ENCODE data around the gene PHLDB1. TPM values are rescaled to one million over a fixed set of nuclear protein-coding genes. Genes with fewer than 3 reads are reported as not detected.
"Not testable (repeated sequence)": the region's sequence is repeated elsewhere in the genome, so short reads cannot be mapped to it uniquely, and the experiment has no call there.

The PHLDB1 gene
- total RNA-seq, 1 experiment from 2014 or later: 122 TPM

DNA sequence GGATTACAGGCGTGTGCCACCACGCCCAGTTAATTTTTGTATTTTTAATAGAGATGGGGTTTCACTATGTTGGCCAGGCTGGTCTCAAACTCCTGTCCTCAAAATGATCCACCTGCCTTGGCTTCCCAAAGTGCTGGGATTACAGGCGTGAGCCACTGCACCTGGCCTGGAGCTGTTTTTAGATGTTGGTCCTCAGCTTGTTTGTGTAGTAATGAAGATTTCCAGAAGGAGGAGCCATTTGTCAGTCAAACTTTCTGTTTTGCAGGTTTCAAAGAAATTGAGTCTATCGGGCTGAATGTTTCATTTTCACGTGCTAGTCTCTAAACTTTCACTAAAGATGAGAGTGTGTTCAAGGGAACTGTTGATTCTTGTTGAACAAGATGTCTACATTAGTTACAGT is 12.4 kb upstream of the PHLDB1 start:
- peaks cover 37% of the 10 kb centered on the region for H3F3A ChIP-seq (ENCODE audit: insufficient read depth, low read depth)
- H3K9me3 ChIP-seq (ENCODE audit: insufficient read depth, low read depth); POLR2A ChIA-PET (ENCODE audit: unreplicated experiment); H3K27me3 ChIP-seq (ENCODE audit: insufficient read depth, low read depth); H2AFZ ChIP-seq; H3K9me2 ChIP-seq (ENCODE audit: insufficient read depth); H3K4me2 ChIP-seq; H3K4me1 ChIP-seq (replicated peaks; ENCODE audit: insufficient read depth); H3K4me3 ChIP-seq; H3K79me2 ChIP-seq (ENCODE audit: low read depth); BruUV-seq (replicated peaks); H3K27ac ChIP-seq; DNase-seq: not testable (repeated sequence)
- intact Hi-C loops (cut with micrococcal nuclease; ENCODE audit: unreplicated experiment): loop anchor here (2.0 to 10.0 kb wide), 2 partner anchors 64 to 360 kb away; partner anchors contain the start of gene UPK2
- TF ChIP-seq, protein P1, sequence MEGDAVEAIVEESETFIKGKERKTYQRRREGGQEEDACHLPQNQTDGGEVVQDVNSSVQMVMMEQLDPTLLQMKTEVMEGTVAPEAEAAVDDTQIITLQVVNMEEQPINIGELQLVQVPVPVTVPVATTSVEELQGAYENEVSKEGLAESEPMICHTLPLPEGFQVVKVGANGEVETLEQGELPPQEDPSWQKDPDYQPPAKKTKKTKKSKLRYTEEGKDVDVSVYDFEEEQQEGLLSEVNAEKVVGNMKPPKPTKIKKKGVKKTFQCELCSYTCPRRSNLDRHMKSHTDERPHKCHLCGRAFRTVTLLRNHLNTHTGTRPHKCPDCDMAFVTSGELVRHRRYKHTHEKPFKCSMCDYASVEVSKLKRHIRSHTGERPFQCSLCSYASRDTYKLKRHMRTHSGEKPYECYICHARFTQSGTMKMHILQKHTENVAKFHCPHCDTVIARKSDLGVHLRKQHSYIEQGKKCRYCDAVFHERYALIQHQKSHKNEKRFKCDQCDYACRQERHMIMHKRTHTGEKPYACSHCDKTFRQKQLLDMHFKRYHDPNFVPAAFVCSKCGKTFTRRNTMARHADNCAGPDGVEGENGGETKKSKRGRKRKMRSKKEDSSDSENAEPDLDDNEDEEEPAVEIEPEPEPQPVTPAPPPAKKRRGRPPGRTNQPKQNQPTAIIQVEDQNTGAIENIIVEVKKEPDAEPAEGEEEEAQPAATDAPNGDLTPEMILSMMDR (conservative IDR thresholded peaks at IDR 0.05): peak; percentile 73
- CTCF ChIA-PET: interaction anchor here (1.2 kb wide), 1 partner anchor 45 kb away, joined by 3 read pairs; no protein-coding TSS in a partner anchor
- peaks cover 53% of the 10 kb centered on the region for H3K36me3 ChIP-seq (ENCODE audit: low read depth)
- H4K20me1 ChIP-seq (ENCODE audit: insufficient read depth): peaks cover 25% of the 10 kb centered on the region

DNA sequence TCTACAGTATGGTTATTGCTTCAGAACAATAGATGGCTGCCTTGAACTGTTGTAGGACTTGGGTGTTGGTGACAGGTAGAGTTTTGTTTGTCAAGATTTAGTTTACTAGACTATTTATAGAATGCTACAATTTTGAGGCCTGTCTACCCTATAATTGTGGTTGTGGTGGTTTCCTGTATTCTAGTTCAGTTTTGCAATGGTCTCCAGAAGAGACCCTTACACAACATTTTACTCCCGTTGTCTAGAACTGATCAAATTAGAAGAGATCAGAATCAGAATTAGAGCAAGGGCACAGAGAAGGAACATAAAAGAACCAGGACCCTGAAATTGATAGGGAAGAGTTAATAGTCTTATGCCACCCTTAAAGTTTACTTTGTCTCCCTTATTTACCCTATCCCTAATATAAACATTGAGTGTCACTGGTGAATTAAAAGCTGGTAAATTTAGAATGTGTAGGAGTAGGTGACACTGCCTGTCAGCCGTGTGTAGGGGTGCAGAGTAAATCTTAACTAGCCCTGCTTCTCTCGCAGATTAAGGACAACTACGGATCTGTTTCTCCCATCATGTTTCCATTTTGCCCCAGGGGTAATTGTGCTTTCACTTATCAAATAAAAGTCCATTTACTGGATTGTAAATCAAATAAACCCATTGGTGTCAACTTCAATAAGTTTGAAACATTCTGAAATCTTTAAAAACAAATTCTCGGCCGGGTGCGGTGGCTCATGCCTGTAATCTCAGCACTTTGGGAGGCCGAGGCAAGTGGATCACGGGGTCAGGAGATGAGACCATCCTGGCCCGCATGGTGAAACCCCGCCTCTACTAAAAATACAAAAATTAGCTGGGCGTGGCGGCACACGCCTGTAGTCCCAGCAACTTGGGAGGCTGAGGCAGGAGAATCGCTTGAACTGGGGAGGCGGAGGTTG is 10.9 kb upstream of the PHLDB1 start:
- H3K36me3 ChIP-seq (ENCODE audit: low read depth): peaks cover 50% of the 10 kb centered on the region
- intact Hi-C loops (cut with micrococcal nuclease; ENCODE audit: unreplicated experiment): loop anchor here (10.0 kb wide), 1 partner anchor 358 kb away; the partner anchor contains the start of gene UPK2
- ChIA-PET POLR2A (ENCODE audit: unreplicated experiment) (no interaction called here), CTCF (no interaction called here)
- no peaks in the 10 kb centered on the region for H3K4me1 ChIP-seq (replicated peaks; ENCODE audit: insufficient read depth)
- no peaks in the 10 kb centered on the region for H3K9me2 ChIP-seq (ENCODE audit: insufficient read depth)
- H3K27me3 ChIP-seq (ENCODE audit: insufficient read depth, low read depth): no peaks in the 10 kb centered on the region
- no peak overlapping the region for H2AFZ ChIP-seq
- no peaks in the 10 kb centered on the region for H3K9me3 ChIP-seq (ENCODE audit: insufficient read depth, low read depth)
- no peaks in the 10 kb centered on the region for H3K79me2 ChIP-seq (ENCODE audit: low read depth)
- TF ChIP-seq, protein P1 (conservative IDR thresholded peaks at IDR 0.05): no peak
- TF ChIP-seq EZH2 (IDR thresholded peaks at IDR 0.05; ENCODE audit: low read depth): no peak
- no TSS peak for BruUV-seq (replicated peaks)
- H4K20me1 ChIP-seq (ENCODE audit: insufficient read depth): peaks cover 18% of the 10 kb centered on the region
- H3K4me2 ChIP-seq: no peak overlapping the region
- peaks cover 36% of the 10 kb centered on the region for H3F3A ChIP-seq (ENCODE audit: insufficient read depth, low read depth)
- no peak overlapping the region for H3K4me3 ChIP-seq
- H3K27ac ChIP-seq: no peak overlapping the region
- DNase-seq: no peak

DNA sequence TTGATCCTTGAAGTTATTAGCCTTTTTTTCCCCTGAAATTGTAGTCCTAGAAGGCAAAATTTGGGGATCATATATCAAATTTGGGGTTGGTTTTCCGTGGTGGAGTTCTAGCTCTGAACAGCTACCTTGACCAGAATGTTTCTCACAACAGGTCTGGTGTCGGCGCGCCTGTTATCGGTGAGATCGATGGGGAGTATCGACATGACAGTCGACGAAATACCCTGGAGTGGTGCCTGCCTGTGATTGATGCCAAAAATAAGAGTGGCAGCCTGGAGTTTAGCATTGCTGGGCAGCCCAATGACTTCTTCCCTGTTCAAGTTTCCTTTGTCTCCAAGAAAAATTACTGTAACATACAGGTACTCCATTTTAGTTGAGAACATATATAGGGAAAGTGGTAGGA is 9.9 kb upstream of the PHLDB1 start:
- H3K79me2 ChIP-seq (ENCODE audit: low read depth): no peaks in the 10 kb centered on the region
- H4K20me1 ChIP-seq (ENCODE audit: insufficient read depth): peaks cover 18% of the 10 kb centered on the region
- no peak overlapping the region for H3K27ac ChIP-seq
- peaks cover 50% of the 10 kb centered on the region for H3K36me3 ChIP-seq (ENCODE audit: low read depth)
- TF ChIP-seq EZH2 (IDR thresholded peaks at IDR 0.05; ENCODE audit: low read depth): no peak
- TF ChIP-seq, protein P1 (conservative IDR thresholded peaks at IDR 0.05): no peak
- H3K4me2 ChIP-seq: no peak overlapping the region
- H3K9me3 ChIP-seq (ENCODE audit: insufficient read depth, low read depth): no peaks in the 10 kb centered on the region
- no peaks in the 10 kb centered on the region for H3K27me3 ChIP-seq (ENCODE audit: insufficient read depth, low read depth)
- CTCF ChIA-PET: no interaction called here
- DNase-seq: no peak
- H2AFZ ChIP-seq: no peak overlapping the region
- H3K4me1 ChIP-seq (replicated peaks; ENCODE audit: insufficient read depth): no peaks in the 10 kb centered on the region
- intact Hi-C loops (cut with micrococcal nuclease; ENCODE audit: unreplicated experiment): loop anchor here (10.0 kb wide), 1 partner anchor 357 kb away; the partner anchor contains the start of gene UPK2
- no TSS peak for BruUV-seq (replicated peaks)
- H3F3A ChIP-seq (ENCODE audit: insufficient read depth, low read depth): peaks cover 43% of the 10 kb centered on the region
- H3K4me3 ChIP-seq: no peak overlapping the region
- no peaks in the 10 kb centered on the region for H3K9me2 ChIP-seq (ENCODE audit: insufficient read depth)
- POLR2A ChIA-PET (ENCODE audit: unreplicated experiment): no interaction called here

Measured in PC-9 (cell line).